Large intestine (tissue), 3 donors: ENCODE data around the gene ZGLP1. TPM values are rescaled to one million over a fixed set of nuclear protein-coding genes. Genes with fewer than 3 reads are reported as not detected.

Source experiments
- DNase-seq, 2 donors: peaks; one replicate each; pipeline versions ENCODE4 v3.0.0 to v3.0.0-alpha.2; 2013
- H3K27ac ChIP-seq: one replicate; pipeline ENCODE4 v1.5.1; 2013; ENCODE audit warnings: low read length
- H3K27me3 ChIP-seq: 2 replicates; pipeline ENCODE4 v1.6.1; 2013; ENCODE audit warnings: low read length; ENCODE audit not compliant: control insufficient read depth, insufficient read depth
- H3K36me3 ChIP-seq: 2 replicates; pipeline ENCODE4 v1.6.1; 2013; ENCODE audit warnings: low read length; ENCODE audit not compliant: control insufficient read depth, insufficient read depth
- H3K4me1 ChIP-seq: one replicate; pipeline ENCODE4 v1.6.1; 2013; ENCODE audit warnings: low read length; ENCODE audit not compliant: control insufficient read depth, insufficient read depth
- H3K4me3 ChIP-seq: one replicate; pipeline ENCODE4 v1.5.1; 2013; ENCODE audit warnings: low read length
- H3K9me3 ChIP-seq: one replicate; pipeline ENCODE4 v1.6.1; 2013; ENCODE audit warnings: mild to moderate bottlenecking, low read depth, low read length, moderate library complexity; ENCODE audit not compliant: control insufficient read depth
- WGBS: methylation state at CpG from one replicate; pipeline ENCODE4 v1.1.5; 2013; ENCODE audit warnings: low lambda C conversion rate; ENCODE audit not compliant: insufficient coverage; 5-methylcytosine and 5-hydroxymethylcytosine counted together
- polyA plus RNA-seq: library from polyadenylated mRNA; unstranded; fragments of 120-200 nt; gene quantifications from one replicate; pipeline ENCODE4 v1.2.1, GENCODE V29; 2013

Gene ZGLP1
- polyA plus RNA-seq, 1 donor = 7.6 TPM

DNA sequence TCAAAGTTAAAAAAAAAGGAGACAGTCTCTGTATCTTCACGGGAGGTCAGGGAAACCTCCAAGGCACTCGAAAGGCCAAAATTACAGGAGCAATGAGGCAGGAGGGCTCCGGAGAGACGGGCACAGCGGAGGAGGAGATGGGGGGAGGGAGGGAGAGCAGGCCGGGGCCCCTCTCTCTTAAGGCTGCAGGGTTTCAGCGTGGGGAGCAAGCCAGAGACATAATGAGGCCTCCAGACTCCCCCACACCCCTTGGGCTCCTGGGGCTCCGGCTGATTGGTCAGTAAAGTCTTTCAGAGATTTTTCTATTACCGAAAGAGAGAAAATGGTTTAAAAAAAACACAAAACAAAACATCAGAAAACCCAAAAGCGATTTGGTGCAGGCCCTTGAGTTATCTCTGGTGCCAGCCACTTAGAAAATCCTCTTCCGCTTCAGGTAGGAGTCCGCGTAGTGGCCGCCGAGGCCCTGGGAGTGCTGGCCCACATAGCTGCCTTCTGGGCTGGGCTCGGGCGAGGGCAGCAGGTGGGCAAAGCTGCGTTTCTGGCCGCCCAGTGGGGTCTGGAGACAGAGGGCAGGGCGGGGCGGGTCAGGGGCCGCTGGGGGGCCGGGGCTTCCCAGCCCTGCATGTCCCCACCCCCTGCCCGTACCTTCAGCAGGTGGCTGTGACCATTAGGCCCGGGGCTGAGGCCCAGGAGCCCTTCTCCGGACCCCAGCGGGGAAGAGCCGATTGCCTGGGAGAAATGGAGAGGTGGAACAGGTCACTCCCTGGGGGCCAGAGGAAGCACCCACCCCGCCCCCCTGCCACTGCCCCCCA lies 7.6 kb upstream of the ZGLP1 start:
- H3K4me1 ChIP-seq = peaks cover 24% of the 10 kb centered on the region
- DNase-seq = no peak
- no peaks in the 10 kb centered on the region for H3K27me3 ChIP-seq
- peaks cover 5% of the 10 kb centered on the region for H3K9me3 ChIP-seq
- H3K27ac ChIP-seq = no peak overlapping the region
- H3K4me3 ChIP-seq = no peak overlapping the region
- H3K36me3 ChIP-seq = peaks cover 60% of the 10 kb centered on the region
- WGBS = 86% methylated on average over 3 of the region's 29 CpGs

DNA sequence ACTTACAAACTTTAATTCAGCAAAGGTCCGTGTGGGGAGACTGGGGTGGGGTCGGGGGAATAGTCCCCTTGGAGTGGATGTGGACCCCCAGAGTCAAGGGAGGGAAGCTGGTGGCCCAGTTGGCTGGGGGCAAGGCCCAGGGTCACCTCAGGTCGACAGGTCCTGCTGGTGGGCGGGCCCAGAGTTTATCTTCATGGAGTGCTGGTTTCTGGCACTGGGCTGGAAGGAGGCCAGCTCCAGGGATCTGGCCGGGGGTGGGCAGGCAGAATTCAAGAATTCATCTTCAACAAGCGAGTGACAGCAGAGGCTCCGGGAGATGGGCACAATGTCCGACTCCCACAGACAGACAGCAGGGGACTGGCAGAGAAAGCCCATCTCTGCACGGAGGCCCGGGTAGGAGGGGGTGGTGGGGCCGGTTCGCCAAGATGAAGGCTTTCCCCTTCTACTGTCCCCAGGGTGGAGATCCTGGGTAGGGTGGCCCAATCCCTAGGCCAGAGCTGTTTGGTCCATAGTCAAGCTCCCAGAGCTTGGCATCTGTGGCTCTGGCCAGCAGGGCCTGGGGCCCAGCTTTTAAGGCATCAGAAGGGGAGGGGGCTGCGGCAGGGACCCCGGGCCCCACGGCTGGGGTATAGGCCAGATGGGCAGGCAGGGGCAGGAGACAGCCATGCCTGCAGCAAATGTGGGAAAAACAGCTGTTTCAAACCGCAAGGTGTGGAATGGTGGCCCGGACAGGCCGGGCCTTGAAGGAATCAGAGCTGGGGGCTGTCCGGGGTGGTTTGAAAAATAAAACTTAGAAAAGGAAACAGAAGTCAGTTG lies 6.8 kb upstream of the ZGLP1 start:
- no peak for DNase-seq
- Histone ChIP-seq H3K9me3 (peaks cover 5% of the 10 kb centered on the region), H3K4me1 (peaks cover 18% of the 10 kb centered on the region), H3K27ac (no peak overlapping the region), H3K27me3 (no peaks in the 10 kb centered on the region), H3K36me3 (peaks cover 52% of the 10 kb centered on the region), H3K4me3 (no peak overlapping the region)
- WGBS = 96% methylated on average over 4 of the region's 19 CpGs

DNA sequence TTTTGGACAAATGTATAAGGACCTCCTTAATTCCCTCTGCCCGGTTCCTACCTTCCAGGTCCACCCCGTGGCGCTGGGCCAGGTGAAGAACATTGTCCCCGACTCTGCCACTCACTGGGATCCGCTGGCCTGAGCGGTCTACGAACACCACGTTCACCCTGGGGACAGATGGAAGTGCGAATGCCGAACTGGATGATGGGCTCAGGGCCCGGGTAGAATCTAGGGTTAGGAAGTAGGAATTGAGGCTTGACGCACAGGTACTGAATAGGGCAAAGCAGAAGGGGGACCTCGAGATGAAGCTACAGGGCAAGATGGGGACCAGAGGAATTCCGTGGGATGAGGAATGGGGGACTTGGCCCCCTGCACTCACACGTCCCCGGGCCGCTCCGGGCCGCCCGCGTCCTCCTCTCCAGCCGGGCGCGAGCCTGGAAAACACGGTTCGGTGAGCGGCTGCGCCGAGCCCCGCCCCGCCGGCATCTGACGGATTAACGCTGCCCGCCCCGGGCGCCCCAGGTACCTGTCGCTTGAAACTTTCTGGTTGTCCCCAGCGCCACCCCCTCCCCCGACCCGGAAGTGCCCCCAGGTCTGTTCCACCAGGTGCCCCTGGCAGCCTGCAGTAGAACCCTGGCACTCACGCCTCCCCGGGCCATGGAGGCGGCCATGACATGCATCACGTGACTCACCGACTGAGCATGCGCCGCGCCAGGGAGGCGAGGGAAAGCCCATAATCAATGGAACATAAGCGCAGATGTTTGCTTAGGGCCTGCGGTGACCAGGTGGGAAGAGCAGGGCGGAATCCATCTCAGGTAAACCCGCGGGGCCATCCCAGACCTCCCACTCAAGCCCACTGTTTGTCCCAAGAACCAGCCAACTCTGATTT lies 6.0 kb upstream of the ZGLP1 start, which contains the start of gene FDX2:
Gene FDX2 (minus strand): TSS at position 681 of the 880 bp plus-strand sequence. CDS start 19 bp downstream, at position 662.
- Histone ChIP-seq H3K4me3 (peak within 1 kb of the TSS; percentile 66), H3K9me3 (peaks cover under 1% of the 10 kb centered on the region), H3K4me1 (peaks cover 12% of the 10 kb centered on the region), H3K27me3 (no peaks in the 10 kb centered on the region), H3K36me3 (peaks cover 43% of the 10 kb centered on the region), H3K27ac (no peak within 1 kb of the TSS)
- DNase-seq = peak; percentile 84 to 85
- WGBS = 0% methylated on average over 1 of the region's 55 CpGs

DNA sequence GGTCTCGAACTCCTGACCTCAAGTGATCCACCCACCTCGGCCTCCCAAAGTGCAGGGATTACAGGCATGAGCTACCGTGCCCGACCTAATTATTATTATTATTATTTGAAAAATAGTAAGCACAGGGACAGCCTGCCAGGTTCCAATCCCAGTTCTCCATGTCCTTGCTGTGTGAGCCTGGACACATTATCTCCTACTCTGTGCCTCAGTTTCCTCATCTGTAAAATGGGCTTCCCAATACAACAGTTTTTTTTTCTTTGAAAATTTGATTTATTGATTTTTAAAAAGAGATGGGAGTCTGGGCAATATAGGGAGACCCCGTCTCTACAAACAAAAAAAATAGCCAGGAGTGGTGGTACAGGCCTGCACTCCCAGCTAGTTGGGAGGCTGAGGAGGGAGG lies 3.3 kb downstream of the ZGLP1 start:
- H3K36me3 ChIP-seq = peaks cover 18% of the 10 kb centered on the region
- no CpG with 5 or more reads among the region's 5 CpGs for WGBS
- H3K27ac ChIP-seq = no peak overlapping the region
- H3K4me1 ChIP-seq = no peaks in the 10 kb centered on the region
- no peak overlapping the region for H3K4me3 ChIP-seq
- no peak for DNase-seq
- no peaks in the 10 kb centered on the region for H3K27me3 ChIP-seq
- no peaks in the 10 kb centered on the region for H3K9me3 ChIP-seq

DNA sequence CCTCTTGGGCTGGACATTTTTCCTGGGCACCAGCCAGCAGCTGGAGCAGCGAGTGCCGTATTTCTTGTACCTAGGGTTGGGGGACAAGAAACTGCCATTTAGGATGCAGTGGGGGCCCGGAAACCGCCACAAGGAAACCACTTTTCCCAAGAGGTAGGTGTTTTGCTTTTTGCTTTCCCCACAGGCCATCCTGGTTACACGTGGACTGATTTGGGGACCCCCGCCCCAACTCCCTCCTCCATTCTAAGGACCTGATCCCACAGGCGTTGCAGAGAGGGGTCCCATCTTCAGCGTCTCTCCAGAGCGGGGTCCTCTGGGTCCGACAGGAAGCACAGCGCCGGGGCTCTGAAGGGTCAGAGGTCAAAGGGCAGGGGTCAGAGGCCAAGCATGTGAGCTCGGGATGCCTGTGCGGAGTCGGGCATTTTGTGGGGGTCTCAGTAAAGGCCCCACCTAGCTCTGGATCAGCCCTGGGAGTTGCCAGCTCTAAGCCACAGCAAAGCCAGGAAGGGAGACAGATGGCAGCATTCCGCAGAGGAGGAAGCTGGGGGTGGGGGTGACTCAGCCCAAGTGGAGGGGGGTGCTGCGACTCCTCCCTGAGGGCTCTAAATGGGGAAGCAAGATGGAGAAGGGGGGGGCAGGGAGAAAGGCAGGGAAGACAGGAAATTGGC lies 4.3 kb downstream of the ZGLP1 start:
- H3K27me3 ChIP-seq = no peaks in the 10 kb centered on the region
- no peak overlapping the region for H3K27ac ChIP-seq

DNA sequence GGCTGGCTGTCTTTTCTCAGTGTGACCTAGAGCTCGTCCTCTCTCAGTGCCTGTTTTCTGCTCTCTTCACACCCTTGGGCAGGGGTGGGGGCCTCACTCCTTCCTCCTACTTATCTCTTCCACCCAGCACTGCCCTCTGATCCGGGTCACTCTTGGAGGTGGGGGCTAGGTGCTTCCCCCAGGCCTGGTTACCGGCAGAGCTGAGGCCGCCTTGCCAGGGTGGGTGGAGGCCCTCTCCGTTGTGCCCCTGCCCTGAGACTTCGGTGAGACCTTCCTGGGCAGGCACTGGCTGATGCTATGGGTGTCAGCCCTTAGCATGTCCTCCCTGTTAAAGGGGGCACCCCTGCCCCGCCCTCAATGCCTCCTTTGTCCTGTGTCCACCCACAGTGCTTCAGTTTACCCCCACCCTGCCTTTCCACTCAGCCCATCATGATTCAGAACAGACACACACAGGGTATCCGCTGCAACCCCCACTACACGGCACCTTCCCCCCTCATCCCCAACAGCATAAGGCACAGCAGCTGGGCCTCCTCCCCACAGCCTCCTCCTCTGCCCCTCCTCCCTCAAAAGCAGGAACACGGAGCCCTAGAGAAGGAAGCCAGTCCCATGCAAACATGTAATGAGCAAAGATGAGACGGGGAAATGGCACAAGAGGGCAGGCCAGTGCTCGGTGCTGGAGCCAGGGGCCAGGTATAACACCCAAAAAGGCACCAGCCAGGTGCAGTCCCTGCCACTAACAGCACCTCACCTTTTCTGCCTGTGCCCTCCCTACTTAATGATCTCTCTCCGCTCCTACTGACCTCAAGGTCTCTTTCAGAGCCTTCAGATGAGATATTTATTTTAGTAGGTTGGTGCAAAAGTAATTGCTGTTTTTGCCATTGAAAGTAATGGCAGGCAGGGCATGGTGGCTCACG lies 9.8 kb downstream of the ZGLP1 start:
- H3K27me3 ChIP-seq = peaks cover 29% of the 10 kb centered on the region
- H3K27ac ChIP-seq = no peak overlapping the region
- no peak for DNase-seq
- H3K4me1 ChIP-seq = peaks cover 6% of the 10 kb centered on the region
- no peaks in the 10 kb centered on the region for H3K9me3 ChIP-seq
- peaks cover 1% of the 10 kb centered on the region for H3K36me3 ChIP-seq
- no peak overlapping the region for H3K4me3 ChIP-seq
- WGBS = 20% methylated on average over 1 of the region's 14 CpGs

More for the DNA sequence above, 4.3 kb downstream of the ZGLP1 start:
- Histone ChIP-seq H3K4me3 (no peak overlapping the region), H3K36me3 (peaks cover 16% of the 10 kb centered on the region), H3K4me1 (no peaks in the 10 kb centered on the region), H3K9me3 (no peaks in the 10 kb centered on the region)
- DNase-seq = no peak
- no CpG with 5 or more reads among the region's 17 CpGs for WGBS

DNA sequence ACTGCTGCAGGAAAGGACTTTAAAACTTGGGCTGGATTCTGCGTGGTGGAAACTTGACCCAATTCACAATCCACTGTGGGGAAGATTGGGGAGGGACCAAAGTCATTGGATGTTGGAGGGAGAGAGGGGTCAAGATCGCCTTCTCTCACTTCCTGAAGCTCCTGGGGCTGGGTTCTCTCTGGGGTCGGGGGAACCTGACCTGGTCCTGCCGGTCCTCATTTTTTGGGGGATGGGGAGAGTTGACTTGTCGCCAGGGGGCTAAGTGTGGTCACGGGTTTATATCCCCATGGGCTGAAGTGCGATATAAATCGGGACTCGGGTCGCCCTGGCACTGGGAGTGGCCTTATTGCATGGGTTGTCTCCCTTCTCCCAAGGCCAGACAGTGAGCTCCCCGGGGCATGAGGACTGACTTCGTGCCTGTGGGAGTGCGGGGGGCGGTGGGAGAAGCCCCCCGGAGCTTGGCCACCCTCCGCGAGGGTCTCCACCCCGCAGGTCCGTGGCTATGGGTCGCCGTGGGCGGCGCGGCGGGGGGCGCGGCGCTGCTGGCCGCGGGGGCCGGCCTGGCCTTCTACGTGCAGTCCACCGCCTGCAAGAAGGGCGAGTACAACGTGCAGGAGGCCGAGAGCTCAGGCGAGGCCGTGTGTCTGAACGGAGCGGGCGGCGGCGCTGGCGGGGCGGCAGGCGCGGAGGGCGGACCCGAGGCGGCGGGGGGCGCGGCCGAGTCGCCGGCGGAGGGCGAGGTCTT lies 13.6 kb downstream of the ZGLP1 start:
- Histone ChIP-seq H3K4me1 (peaks cover 24% of the 10 kb centered on the region), H3K27ac (no peak overlapping the region), H3K36me3 (no peaks in the 10 kb centered on the region), H3K4me3 (peak overlapping the region; percentile 21), H3K27me3 (peaks cover 66% of the 10 kb centered on the region), H3K9me3 (peaks cover 20% of the 10 kb centered on the region)
- peak in 1 of 2 donors; percentile 60 for DNase-seq
- no CpG with 5 or more reads among the region's 58 CpGs for WGBS

DNA sequence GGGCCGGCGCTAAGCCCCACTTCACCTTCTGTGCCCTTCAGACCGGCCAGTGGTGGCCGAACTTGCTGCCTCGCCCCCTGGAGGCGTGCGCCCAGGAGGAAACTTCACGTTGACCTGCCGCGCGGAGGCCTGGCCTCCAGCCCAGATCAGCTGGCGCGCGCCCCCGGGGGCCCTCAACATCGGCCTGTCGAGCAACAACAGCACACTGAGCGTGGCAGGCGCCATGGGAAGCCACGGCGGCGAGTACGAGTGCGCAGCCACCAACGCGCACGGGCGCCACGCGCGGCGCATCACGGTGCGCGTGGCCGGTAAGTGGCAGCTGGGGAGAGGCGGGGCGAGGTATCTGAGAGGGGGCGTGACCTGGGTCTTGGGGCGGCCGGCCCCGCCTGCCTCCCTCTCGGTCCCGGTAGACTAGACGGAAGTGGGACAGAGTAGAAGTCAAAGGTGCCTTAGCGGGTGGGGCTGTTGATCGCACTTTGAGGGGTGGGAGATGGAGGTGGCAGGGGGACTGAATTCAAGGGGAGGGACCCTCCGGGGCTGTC lies 14.2 kb downstream of the ZGLP1 start:
- Histone ChIP-seq H3K9me3 (peaks cover 23% of the 10 kb centered on the region), H3K36me3 (no peaks in the 10 kb centered on the region), H3K27ac (no peak overlapping the region), H3K4me3 (peak overlapping the region; percentile 21), H3K4me1 (peaks cover 30% of the 10 kb centered on the region), H3K27me3 (peaks cover 73% of the 10 kb centered on the region)
- DNase-seq = peak in 1 of 2 donors; percentile 51
- no CpG with 5 or more reads among the region's 48 CpGs for WGBS
